Prostate gland (tissue), 2 donors: ENCODE results near the gene CAPN14. TPM values are rescaled to one million over a fixed set of nuclear protein-coding genes. Genes with fewer than 3 reads are reported as not detected.

Source experiments
- DNase-seq: peaks from one replicate; pipeline ENCODE4 v3.0.0-alpha.2; 2019; ENCODE audit warnings: low spot score
- H3K27ac ChIP-seq, 2 donors: fragments of 200-600 bp; sonication (generic); 2 replicates each; pipeline ENCODE4 v1.5.1; 2017 to 2019
- H3K27me3 ChIP-seq: fragments of 200-600 bp; sonication (generic); replicated peaks from 2 replicates; pipeline ENCODE4 v1.5.1; 2019; ENCODE audit not compliant: insufficient read depth
- H3K36me3 ChIP-seq, 2 donors: fragments of 200-600 bp; sonication (generic); 1 replicate in 1 of 2; 2 replicates in 1 of 2; pipeline versions ENCODE4 v1.5.1 to v1.8.1; 2017 to 2019
- H3K4me1 ChIP-seq: fragments of 200-600 bp; sonication (generic); replicated peaks from 2 replicates; pipeline ENCODE4 v1.5.1; 2019
- H3K4me3 ChIP-seq, 2 donors: fragments of 200-600 bp; sonication (generic); 2 replicates each; pipeline ENCODE4 v1.5.1; 2017 to 2019
- H3K9me3 ChIP-seq: fragments of 200-600 bp; sonication (generic); 2 replicates; pipeline ENCODE4 v1.5.1; 2017
- POLR2A ChIP-seq: fragments of 450-650 bp; IDR thresholded peaks from one replicate; pipeline ENCODE4 v1.6.1; 2016; ENCODE audit warnings: antibody characterized with exemption, mild to moderate bottlenecking
- POLR2AphosphoS5 ChIP-seq: sonication (generic); formaldehyde crosslinking; IDR thresholded peaks from one replicate; pipeline ENCODE4 v1.6.1; 2017; ENCODE audit warnings: antibody characterized with exemption
- WGBS: methylation state at CpG from one replicate; pipeline ENCODE4 v1.1.5; 2018; 5-methylcytosine and 5-hydroxymethylcytosine counted together
- intact Hi-C: fragments of 100-400 bp; cut with DNase I; formaldehyde crosslinking; loops from one replicate; pipeline ENCODE4 v1.14.2; 2022
- total RNA-seq, 2 donors: library from RNA; depleted of rRNA; stranded (reverse); fragments of >200 nt; gene quantifications; one replicate each; pipeline ENCODE4 v1.1.0, GENCODE V29; 2016
- TF ChIP-seq, protein P1 (sequence below), 4 experiments: fragments of 200-600 bp in 2 of 4; fragments of 450-650 bp in 2 of 4; sonication (generic) in 2 of 4; IDR thresholded peaks; 1 replicate in 3 of 4; 2 replicates in 1 of 4; pipeline ENCODE4 v1.5.1; 2016 to 2019; ENCODE audit warnings: antibody characterized with exemption in 4 of 4, mild to moderate bottlenecking in 2 of 4, moderate library complexity in 2 of 4

CAPN14 gene
- total RNA-seq, 2 donors from 2014 or later, result 0.27 to 0.80 TPM

DNA sequence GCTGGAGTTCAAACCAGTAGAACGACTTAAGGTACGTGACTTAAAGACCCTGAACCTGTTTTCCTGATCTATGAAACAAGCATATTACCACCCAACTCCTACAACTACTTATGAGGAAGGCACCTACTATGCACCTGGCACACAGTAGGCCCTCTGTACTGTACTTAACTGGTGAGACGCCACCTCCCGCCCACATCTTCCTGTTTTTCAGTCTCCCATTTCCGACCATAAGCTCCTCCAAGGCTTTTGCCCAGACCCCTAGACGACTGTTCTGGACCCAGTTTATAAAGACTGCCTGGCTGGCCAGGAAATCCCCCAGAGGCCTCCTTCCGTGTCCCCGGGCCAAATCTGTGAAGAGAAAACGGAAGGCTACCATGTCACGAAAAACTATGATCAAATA is 80.6 kb downstream of the CAPN14 start:
- no peaks in the 10 kb centered on the region for H3K9me3 ChIP-seq
- no peak for DNase-seq
- H3K4me1 ChIP-seq, result peaks cover 8% of the 10 kb centered on the region
- TF ChIP-seq POLR2AphosphoS5, result no peak
- TF ChIP-seq, protein P1, sequence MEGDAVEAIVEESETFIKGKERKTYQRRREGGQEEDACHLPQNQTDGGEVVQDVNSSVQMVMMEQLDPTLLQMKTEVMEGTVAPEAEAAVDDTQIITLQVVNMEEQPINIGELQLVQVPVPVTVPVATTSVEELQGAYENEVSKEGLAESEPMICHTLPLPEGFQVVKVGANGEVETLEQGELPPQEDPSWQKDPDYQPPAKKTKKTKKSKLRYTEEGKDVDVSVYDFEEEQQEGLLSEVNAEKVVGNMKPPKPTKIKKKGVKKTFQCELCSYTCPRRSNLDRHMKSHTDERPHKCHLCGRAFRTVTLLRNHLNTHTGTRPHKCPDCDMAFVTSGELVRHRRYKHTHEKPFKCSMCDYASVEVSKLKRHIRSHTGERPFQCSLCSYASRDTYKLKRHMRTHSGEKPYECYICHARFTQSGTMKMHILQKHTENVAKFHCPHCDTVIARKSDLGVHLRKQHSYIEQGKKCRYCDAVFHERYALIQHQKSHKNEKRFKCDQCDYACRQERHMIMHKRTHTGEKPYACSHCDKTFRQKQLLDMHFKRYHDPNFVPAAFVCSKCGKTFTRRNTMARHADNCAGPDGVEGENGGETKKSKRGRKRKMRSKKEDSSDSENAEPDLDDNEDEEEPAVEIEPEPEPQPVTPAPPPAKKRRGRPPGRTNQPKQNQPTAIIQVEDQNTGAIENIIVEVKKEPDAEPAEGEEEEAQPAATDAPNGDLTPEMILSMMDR (IDR thresholded peaks at IDR 0.05), result no peak
- TF ChIP-seq POLR2A, result no peak
- 53% methylated on average over 10 of the region's 10 CpGs for WGBS
- H3K27me3 ChIP-seq, result peaks cover 2% of the 10 kb centered on the region
- no peak overlapping the region for H3K4me3 ChIP-seq
- no peaks in the 10 kb centered on the region for H3K36me3 ChIP-seq
- intact Hi-C loops, result no loop called here
- no peak overlapping the region for H3K27ac ChIP-seq

DNA sequence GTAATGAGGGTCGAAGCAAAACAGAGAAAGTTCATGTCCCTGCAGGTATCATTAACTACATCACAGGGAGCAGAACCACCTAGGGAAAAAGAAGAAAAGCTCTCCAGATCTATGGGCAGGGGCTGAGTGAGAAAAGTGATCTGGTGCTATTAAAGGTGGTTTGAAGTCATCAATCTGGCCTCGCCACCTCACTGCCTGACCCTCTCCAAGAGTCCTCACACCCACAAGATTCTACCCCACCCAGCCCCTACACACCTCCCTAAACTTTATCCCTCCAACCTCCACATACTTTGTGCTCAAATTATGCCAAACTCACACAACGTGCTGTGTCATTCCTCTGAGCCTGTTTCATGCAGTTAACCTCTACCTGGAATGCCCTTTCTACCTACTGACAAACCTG is 81.3 kb downstream of the CAPN14 start:
- peaks cover 2% of the 10 kb centered on the region for H3K27me3 ChIP-seq
- TF ChIP-seq POLR2AphosphoS5 (no peak), POLR2A (no peak)
- TF ChIP-seq, protein P1 (IDR thresholded peaks at IDR 0.05), result no peak
- DNase-seq, result no peak
- no peak overlapping the region for H3K4me3 ChIP-seq
- H3K9me3 ChIP-seq, result no peaks in the 10 kb centered on the region
- H3K27ac ChIP-seq, result no peak overlapping the region
- 70% methylated on average over 3 of the region's 3 CpGs for whole genome bisulfite sequencing
- peaks cover 8% of the 10 kb centered on the region for H3K4me1 ChIP-seq
- H3K36me3 ChIP-seq, result no peaks in the 10 kb centered on the region
- intact Hi-C loops, result no loop called here

- Histone ChIP-seq H3K27ac (no peak overlapping the region), H3K27me3 (peaks cover 2% of the 10 kb centered on the region), H3K36me3 (no peaks in the 10 kb centered on the region), H3K9me3 (no peaks in the 10 kb centered on the region), H3K4me1 (peaks cover 8% of the 10 kb centered on the region), H3K4me3 (no peak overlapping the region)
- intact Hi-C loops, result no loop called here
- WGBS, result 97% methylated on average over 5 of the region's 5 CpGs
- TF ChIP-seq POLR2AphosphoS5 (no peak), POLR2A (no peak)
- TF ChIP-seq, protein P1 (IDR thresholded peaks at IDR 0.05), result no peak
- no peak for DNase-seq
Observed at GRCh38 chr2:31134480-31134879, 82.8 kb downstream of the CAPN14 start.

GRCh38 chr2:31132786-31133185 is 84.5 kb downstream of the CAPN14 start:
- no peak for DNase-seq
- no peak overlapping the region for H3K4me3 ChIP-seq
- peaks cover 6% of the 10 kb centered on the region for H3K4me1 ChIP-seq
- H3K36me3 ChIP-seq, result no peaks in the 10 kb centered on the region
- H3K27me3 ChIP-seq, result peaks cover 2% of the 10 kb centered on the region
- intact Hi-C loops, result no loop called here
- no peak overlapping the region for H3K27ac ChIP-seq
- H3K9me3 ChIP-seq, result no peaks in the 10 kb centered on the region
- TF ChIP-seq POLR2AphosphoS5 (no peak), POLR2A (no peak)
- TF ChIP-seq, protein P1 (IDR thresholded peaks at IDR 0.05), result no peak
- 84% methylated on average over 5 of the region's 5 CpGs for WGBS

- Histone ChIP-seq H3K4me1 (no peaks in the 10 kb centered on the region), H3K27me3 (peaks cover 2% of the 10 kb centered on the region), H3K36me3 (no peaks in the 10 kb centered on the region), H3K27ac (no peak overlapping the region), H3K4me3 (no peak overlapping the region), H3K9me3 (no peaks in the 10 kb centered on the region)
- intact Hi-C loops, result no loop called here
- TF ChIP-seq, protein P1 (IDR thresholded peaks at IDR 0.05), result no peak
- TF ChIP-seq POLR2AphosphoS5, result no peak
- no peak for TF ChIP-seq POLR2A
- WGBS, result 77% methylated on average over 4 of the region's 4 CpGs
- no peak for DNase-seq
Observed at GRCh38 chr2:31131871-31132270, 85.4 kb downstream of the CAPN14 start.
